B cell (primary cell): ENCODE data around the gene QSER1. TPM values are rescaled to one million over a fixed set of nuclear protein-coding genes. Genes with fewer than 3 reads are reported as not detected.

ENCODE experiments used
- ATAC-seq: fragments of 200-7000 bp; cut with Tn5 transposase; one replicate; pipeline ENCODE4 v1.10.0; 2021; ENCODE audit warnings: low read depth, mild to moderate bottlenecking, moderate number of reproducible peaks, moderate library complexity
- CTCF ChIA-PET: fragments of 350-600 bp; sonication (Branson Sonifier 250); formaldehyde crosslinking; loops from one replicate; lab custom pipeline; 2021; ENCODE audit warnings: antibody characterized with exemption, inconsistent platforms; lab: Charles Lee
- POLR2A ChIA-PET: fragments of 350-600 bp; sonication (Branson Sonifier 250); formaldehyde crosslinking; loops from one replicate; lab custom pipeline; 2021; ENCODE audit warnings: antibody characterized with exemption; lab: Charles Lee
- DNase-seq: peaks from one replicate; pipeline ENCODE4 v3.0.0; 2013
- H2AFZ ChIP-seq: 2 replicates; pipeline ENCODE4 v1.6.1; 2012; ENCODE audit warnings: mild to moderate bottlenecking, low read depth, low read length; ENCODE audit not compliant: insufficient read depth, poor library complexity, severe bottlenecking
- H3K27ac ChIP-seq, 2 donors: 1 replicate in 1 of 2; 2 replicates in 1 of 2; pipeline ENCODE4 v1.5.1; 2012 to 2013; ENCODE audit warnings: low read length in 2 of 2, mild to moderate bottlenecking in 2 of 2, moderate library complexity in 1 of 2
- H3K27me3 ChIP-seq, 4 experiments: fragments of 200-600 bp in 1 of 4; sonication (generic) in 1 of 4; replicated peaks in 1 of 4; 1 replicate in 2 of 4; 2 replicates in 2 of 4; pipeline versions ENCODE4 v1.6.1 to v1.7.0; 2013 to 2016; ENCODE audit warnings: low read length in 3 of 4, mild to moderate bottlenecking in 2 of 4, mixed read lengths in 1 of 4, moderate library complexity in 1 of 4; ENCODE audit not compliant: insufficient read depth in 4 of 4, control insufficient read depth in 3 of 4; ENCODE audit errors: control extremely low read depth in 1 of 4
- H3K36me3 ChIP-seq, 2 experiments: replicated peaks in 1 of 2; 1 replicate in 1 of 2; 2 replicates in 1 of 2; pipeline versions ENCODE4 v1.6.1 to v1.7.1; 2013; ENCODE audit warnings: low read length in 1 of 2; ENCODE audit not compliant: insufficient read depth in 2 of 2, control insufficient read depth in 1 of 2; ENCODE audit errors: control extremely low read depth in 1 of 2, extremely low read depth in 1 of 2
- H3K4me1 ChIP-seq, 2 donors: fragments of 200-600 bp in 1 of 2; sonication (generic) in 1 of 2; 1 replicate in 1 of 2; 2 replicates in 1 of 2; pipeline versions ENCODE4 v1.5.1 to v1.6.1; 2013 to 2017; ENCODE audit warnings: low read length in 2 of 2; ENCODE audit not compliant: control insufficient read depth in 2 of 2, insufficient read depth in 2 of 2
- H3K4me2 ChIP-seq: replicated peaks from 2 replicates; pipeline ENCODE3; 2012; ENCODE audit warnings: mild to moderate bottlenecking, low read depth, low read length; ENCODE audit not compliant: poor library complexity, severe bottlenecking
- H3K4me3 ChIP-seq, 5 experiments: fragments of 200-600 bp in 1 of 5; sonication (generic) in 1 of 5; 1 replicate in 3 of 5; 2 replicates in 2 of 5; pipeline versions ENCODE4 v1.5.1 to v1.7.0; 2011 to 2016; ENCODE audit warnings: low read length in 4 of 5, mild to moderate bottlenecking in 4 of 5, low read depth in 2 of 5, control low read depth in 1 of 5, moderate library complexity in 1 of 5; ENCODE audit not compliant: insufficient read depth in 1 of 5; ENCODE audit errors: control extremely low read depth in 1 of 5, extremely low read depth in 1 of 5
- H3K79me2 ChIP-seq: fragments of 200-600 bp; sonication (generic); one replicate; pipeline ENCODE4 v1.6.0; 2016; ENCODE audit warnings: low read length; ENCODE audit not compliant: control insufficient read depth, insufficient read depth
- H3K9ac ChIP-seq: fragments of 200-600 bp; sonication (generic); 2 replicates; pipeline ENCODE4 v1.6.1; 2017; ENCODE audit warnings: mild to moderate bottlenecking, low read length, moderate library complexity
- H3K9me3 ChIP-seq, 3 donors: one replicate each; pipeline versions ENCODE4 v1.6.1 to v1.7.1; 2013; ENCODE audit warnings: low read length in 2 of 3; ENCODE audit not compliant: control insufficient read depth in 2 of 3, insufficient read depth in 1 of 3; ENCODE audit errors: control extremely low read depth in 1 of 3
- H4K20me1 ChIP-seq: 2 replicates; pipeline ENCODE4 v1.6.0; 2012; ENCODE audit warnings: mild to moderate bottlenecking, low read length; ENCODE audit not compliant: insufficient read depth, control insufficient read depth, poor library complexity, severe bottlenecking
- H3K27ac Mint-ChIP-seq: one replicate; pipeline ENCODE4 v1.8.0; 2021; ENCODE audit warnings: mixed read lengths
- H3K27me3 Mint-ChIP-seq: one replicate; pipeline ENCODE4 v1.8.0; 2021; ENCODE audit warnings: mixed read lengths
- H3K4me1 Mint-ChIP-seq: one replicate; pipeline ENCODE4 v1.8.0; 2021; ENCODE audit warnings: mixed read lengths
- H3K4me3 Mint-ChIP-seq: one replicate; pipeline ENCODE4 v1.8.0; 2021; ENCODE audit warnings: mixed read lengths
- H3K9me3 Mint-ChIP-seq: one replicate; pipeline ENCODE4 v1.8.0; 2022; ENCODE audit warnings: mixed read lengths; ENCODE audit not compliant: insufficient read depth
- EZH2 ChIP-seq: IDR thresholded peaks from 2 replicates; pipeline ENCODE4 v1.6.1; 2012; ENCODE audit warnings: borderline replicate concordance, low read depth, mild to moderate bottlenecking, moderate library complexity, low read length; ENCODE audit not compliant: insufficient read depth, poor library complexity, severe bottlenecking
- WGBS: methylation state at CpG from one replicate; pipeline ENCODE4 v1.1.5; 2013; ENCODE audit warnings: missing lambda C conversion rate; ENCODE audit not compliant: insufficient coverage; 5-methylcytosine and 5-hydroxymethylcytosine counted together
- intact Hi-C: fragments of 100-400 bp; cut with micrococcal nuclease; formaldehyde crosslinking; loops from one replicate; pipeline ENCODE4 v1.10.0; 2022
- polyA plus RNA-seq: library from polyadenylated mRNA; depleted of rRNA; stranded (reverse); fragments of >200 nt; gene quantifications from 2 replicates; pipeline ENCODE4 v1.2.3, GENCODE V29; 2012
- total RNA-seq, 2 donors: library from RNA; stranded (reverse); fragments of 120-200 nt in 1 of 2; gene quantifications; 1 replicate in 1 of 2; 2 replicates in 1 of 2; pipeline versions ENCODE4 v1.2.3 to v1.2.4, GENCODE V29; 2013 to 2022
- TF ChIP-seq, protein P1 (sequence below): fragments of 200-600 bp; IDR thresholded peaks from one replicate; pipeline ENCODE4 v1.8.0; 2022; ENCODE audit warnings: antibody characterized with exemption, mild to moderate bottlenecking

The QSER1 gene
- total and polyA plus RNA-seq, 2 donors (not counting 1 experiment from before 2014, with no cell fraction given), result 2.5 to 23.1 TPM

DNA sequence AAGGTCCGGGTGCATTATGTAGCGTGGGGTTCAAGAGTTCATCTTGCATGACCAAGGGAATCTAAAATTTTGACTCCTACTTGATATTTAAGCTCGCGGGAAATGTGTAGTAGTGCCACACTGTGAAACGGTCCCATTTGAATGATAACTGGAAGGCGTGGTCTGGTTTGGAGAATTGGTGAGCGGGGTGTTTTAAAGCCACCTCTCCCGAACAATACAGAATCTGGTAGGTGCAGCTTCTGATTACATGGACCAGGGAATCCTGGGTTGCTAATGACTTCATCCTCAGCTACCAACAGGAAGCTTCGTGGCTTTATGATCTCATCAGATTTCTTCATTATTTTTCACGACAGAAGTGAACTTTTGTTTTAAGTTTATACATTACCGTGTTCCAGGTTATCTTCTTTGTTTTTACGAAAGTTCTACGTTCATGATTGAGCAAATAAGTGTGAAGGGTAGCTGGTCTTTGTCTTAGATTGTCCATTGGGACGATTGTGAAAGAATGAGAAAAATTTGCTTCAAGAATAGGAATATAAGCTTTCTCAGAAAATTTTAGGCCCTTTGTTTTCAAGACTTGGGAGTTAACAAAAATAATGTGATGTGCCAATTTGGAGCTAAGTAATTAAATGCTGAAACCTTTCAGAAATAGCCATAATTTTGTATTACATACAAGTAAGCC is 1.7 kb downstream of the QSER1 start:
- peaks cover 12 to 16% of the 10 kb centered on the region in 2 donors for H3K4me1 ChIP-seq
- peak overlapping the region; percentile 88 for H3K4me3 Mint-ChIP-seq
- H3K27ac ChIP-seq, result peak overlapping the region in 1 of 2 donors; percentile 70
- 20% methylated on average over 7 of the region's 14 CpGs for WGBS
- peaks cover 58% of the 10 kb centered on the region for H3K79me2 ChIP-seq
- H3K4me1 Mint-ChIP-seq, result peaks cover 37% of the 10 kb centered on the region
- H3K27me3 Mint-ChIP-seq, result no peaks in the 10 kb centered on the region
- DNase-seq, result peak; percentile 40
- H3K9ac ChIP-seq, result peak overlapping the region; percentile 87
- H3K9me3 ChIP-seq, result no peaks in the 10 kb centered on the region
- H3K27ac Mint-ChIP-seq, result peak overlapping the region; percentile 93
- H3K36me3 ChIP-seq, result no peaks in the 10 kb centered on the region
- H3K9me3 Mint-ChIP-seq, result no peaks in the 10 kb centered on the region
- peaks cover 3% of the 10 kb centered on the region for H4K20me1 ChIP-seq
- ATAC-seq, result no peak
- H3K4me3 ChIP-seq, result peak overlapping the region; percentile 22 to 88 (median 83)
- POLR2A ChIA-PET, result no interaction called here
- no peaks in the 10 kb centered on the region for H3K27me3 ChIP-seq
- CTCF ChIA-PET, result interaction anchor here (0.9 to 2.9 kb wide), 6 partner anchors 9 to 171 kb away, joined by 3 to 11 read pairs (median 6); no protein-coding TSS in a partner anchor
- no peak for TF ChIP-seq EZH2
- TF ChIP-seq, protein P1, sequence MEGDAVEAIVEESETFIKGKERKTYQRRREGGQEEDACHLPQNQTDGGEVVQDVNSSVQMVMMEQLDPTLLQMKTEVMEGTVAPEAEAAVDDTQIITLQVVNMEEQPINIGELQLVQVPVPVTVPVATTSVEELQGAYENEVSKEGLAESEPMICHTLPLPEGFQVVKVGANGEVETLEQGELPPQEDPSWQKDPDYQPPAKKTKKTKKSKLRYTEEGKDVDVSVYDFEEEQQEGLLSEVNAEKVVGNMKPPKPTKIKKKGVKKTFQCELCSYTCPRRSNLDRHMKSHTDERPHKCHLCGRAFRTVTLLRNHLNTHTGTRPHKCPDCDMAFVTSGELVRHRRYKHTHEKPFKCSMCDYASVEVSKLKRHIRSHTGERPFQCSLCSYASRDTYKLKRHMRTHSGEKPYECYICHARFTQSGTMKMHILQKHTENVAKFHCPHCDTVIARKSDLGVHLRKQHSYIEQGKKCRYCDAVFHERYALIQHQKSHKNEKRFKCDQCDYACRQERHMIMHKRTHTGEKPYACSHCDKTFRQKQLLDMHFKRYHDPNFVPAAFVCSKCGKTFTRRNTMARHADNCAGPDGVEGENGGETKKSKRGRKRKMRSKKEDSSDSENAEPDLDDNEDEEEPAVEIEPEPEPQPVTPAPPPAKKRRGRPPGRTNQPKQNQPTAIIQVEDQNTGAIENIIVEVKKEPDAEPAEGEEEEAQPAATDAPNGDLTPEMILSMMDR, result no peak
- H3K4me2 ChIP-seq, result peak overlapping the region; percentile 85
- peak overlapping the region; percentile 85 for H2AFZ ChIP-seq
- intact Hi-C loops, result loop anchor here (2.0 to 10.0 kb wide), 4 partner anchors 267 to 1387 kb away; partner anchors contain the start of genes CAPRIN1, CSTF3, ELP4 and FBXO3

DNA sequence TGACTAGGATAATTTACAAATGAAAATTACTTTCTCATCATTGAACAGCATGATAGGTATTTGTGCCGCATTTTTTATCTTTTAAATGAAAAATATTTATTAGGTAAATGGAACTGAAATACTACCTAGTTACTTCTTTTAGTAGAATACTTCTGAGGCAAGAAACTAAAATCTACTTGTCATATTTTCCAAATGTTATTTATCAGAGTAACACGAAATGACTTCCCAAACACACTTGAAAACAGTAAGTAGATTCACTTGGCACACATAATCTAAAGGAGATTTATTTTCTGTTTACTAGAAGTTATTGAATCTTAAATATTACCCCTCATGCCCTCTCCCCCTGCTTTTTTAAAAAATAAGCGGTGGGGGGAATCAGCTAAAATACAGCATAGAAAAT is 2.3 kb downstream of the QSER1 start:
- H3K9me3 ChIP-seq, result no peaks in the 10 kb centered on the region
- H3K27me3 ChIP-seq, result no peaks in the 10 kb centered on the region
- H3K9ac ChIP-seq, result no peak overlapping the region
- no peak overlapping the region for H3K4me3 ChIP-seq
- H3K79me2 ChIP-seq, result peaks cover 65% of the 10 kb centered on the region
- ChIA-PET CTCF (interaction anchor here (1.0 to 2.7 kb wide), 4 partner anchors 10 to 170 kb away, joined by 3 to 9 read pairs (median 6); no protein-coding TSS in a partner anchor), POLR2A (no interaction called here)
- H3K4me2 ChIP-seq, result no peak overlapping the region
- intact Hi-C loops, result loop anchor here (2.0 to 10.0 kb wide), 4 partner anchors 266 to 1388 kb away; partner anchors contain the start of genes CAPRIN1, CSTF3, ELP4 and FBXO3
- no peaks in the 10 kb centered on the region for H3K36me3 ChIP-seq
- ATAC-seq (no peak), DNase-seq (no peak)
- no peak overlapping the region for H3K27ac ChIP-seq
- no peak for TF ChIP-seq EZH2
- TF ChIP-seq, protein P1, result no peak
- H3K27me3 Mint-ChIP-seq, result no peaks in the 10 kb centered on the region
- H3K4me1 ChIP-seq, result peaks cover 12 to 16% of the 10 kb centered on the region in 2 donors
- no peak overlapping the region for H2AFZ ChIP-seq
- no peak overlapping the region for H3K27ac Mint-ChIP-seq
- H3K4me3 Mint-ChIP-seq, result no peak overlapping the region
- H4K20me1 ChIP-seq, result peaks cover 9% of the 10 kb centered on the region
- H3K4me1 Mint-ChIP-seq, result peaks cover 43% of the 10 kb centered on the region
- no peaks in the 10 kb centered on the region for H3K9me3 Mint-ChIP-seq
- no CpG with 5 or more reads among the region's 3 CpGs for WGBS
